Stimulated activated CD8-positive, alpha-beta memory T cell treated with anti-CD3 and anti-CD28 coated beads, Interleukin-15, amount 100 ng/mL, for 4 hours (primary cell): Measurements from ENCODE around the gene SPRR2G.
"Not testable (repeated sequence)": the region's sequence is repeated elsewhere in the genome, so short reads cannot be mapped to it uniquely, and the experiment has no call there.

Experiments used
- DNase-seq, 2 donors: peaks; one replicate each; pipeline ENCODE4 v3.0.0-alpha.2; 2020; ENCODE audit warnings: low read depth in 2 of 2

The SPRR2G gene

DNA sequence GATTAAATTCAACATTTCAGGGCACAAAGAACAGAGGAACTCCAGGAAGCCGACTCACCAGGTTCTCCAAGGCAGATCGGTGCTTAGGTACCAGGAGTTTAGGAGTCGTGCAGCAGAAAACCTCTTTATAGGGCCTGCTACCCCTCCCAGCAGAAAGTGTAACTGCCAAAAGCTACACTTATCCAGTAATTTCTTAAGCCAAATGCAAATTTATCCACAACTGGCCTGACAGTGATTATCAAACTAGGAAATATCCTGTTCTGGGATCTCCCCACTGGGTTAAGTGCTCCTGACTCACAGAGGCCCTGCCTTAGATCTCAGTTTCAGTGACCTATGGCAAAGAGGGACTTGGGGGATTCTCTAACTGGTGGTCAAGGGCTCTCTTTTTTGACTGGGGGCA is 37.3 kb downstream of the SPRR2G start, which contains the start of gene SPRR2F:
TSS of gene SPRR2F (minus strand) at position 101 of the 400 bp plus-strand sequence. CDS start 783 bp downstream, outside the sequence.
- DNase-seq: no peak

DNA sequence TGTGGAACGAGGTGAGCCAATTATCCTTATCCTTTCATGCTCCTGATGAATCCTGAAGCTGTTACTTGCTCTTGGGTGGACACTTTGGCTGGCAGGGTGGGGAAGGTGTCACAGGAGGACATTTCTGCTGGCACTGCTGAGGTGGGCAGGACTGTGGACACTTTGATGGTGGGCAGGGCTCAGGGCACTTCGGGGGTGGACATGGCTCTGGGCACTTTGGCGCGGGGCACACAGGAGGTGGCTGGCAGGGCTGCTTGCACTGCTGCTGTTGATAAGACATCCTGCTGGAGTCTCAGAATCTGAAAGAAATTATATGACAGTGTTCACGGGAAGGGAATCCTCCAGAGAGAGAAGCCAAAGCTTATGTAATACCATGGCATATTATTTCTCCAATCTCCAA is 38.2 kb downstream of the SPRR2G start:
- not testable (repeated sequence) for DNase-seq

DNA sequence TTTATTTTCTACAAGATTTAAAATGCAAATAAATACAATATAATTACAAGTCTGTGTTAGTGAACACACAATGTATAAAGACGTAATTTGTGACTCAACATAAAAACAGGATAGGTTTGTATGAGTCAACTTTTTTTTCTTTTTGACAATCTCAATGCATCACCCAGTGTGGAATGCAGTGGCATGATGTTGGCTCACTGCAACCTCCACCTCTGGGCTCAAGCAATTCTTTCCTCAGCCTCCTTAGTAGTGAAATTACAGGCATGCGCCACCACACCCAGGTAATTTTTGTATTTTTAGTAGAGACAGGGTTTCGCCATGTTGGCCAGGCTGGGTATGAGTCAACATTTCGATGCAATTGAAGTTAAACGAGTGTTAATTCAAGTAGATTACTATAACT is 50.4 kb downstream of the SPRR2G start:
- no peak for DNase-seq
